A204.1 (cell line): ENCODE data around the gene ZNF438.

Experiments
- FAIRE-seq: peaks from 2 replicates; lab custom pipeline; 2012; peaks lifted over from hg19 to GRCh38; lab: Jason Lieb, UNC

The ZNF438 gene

DNA sequence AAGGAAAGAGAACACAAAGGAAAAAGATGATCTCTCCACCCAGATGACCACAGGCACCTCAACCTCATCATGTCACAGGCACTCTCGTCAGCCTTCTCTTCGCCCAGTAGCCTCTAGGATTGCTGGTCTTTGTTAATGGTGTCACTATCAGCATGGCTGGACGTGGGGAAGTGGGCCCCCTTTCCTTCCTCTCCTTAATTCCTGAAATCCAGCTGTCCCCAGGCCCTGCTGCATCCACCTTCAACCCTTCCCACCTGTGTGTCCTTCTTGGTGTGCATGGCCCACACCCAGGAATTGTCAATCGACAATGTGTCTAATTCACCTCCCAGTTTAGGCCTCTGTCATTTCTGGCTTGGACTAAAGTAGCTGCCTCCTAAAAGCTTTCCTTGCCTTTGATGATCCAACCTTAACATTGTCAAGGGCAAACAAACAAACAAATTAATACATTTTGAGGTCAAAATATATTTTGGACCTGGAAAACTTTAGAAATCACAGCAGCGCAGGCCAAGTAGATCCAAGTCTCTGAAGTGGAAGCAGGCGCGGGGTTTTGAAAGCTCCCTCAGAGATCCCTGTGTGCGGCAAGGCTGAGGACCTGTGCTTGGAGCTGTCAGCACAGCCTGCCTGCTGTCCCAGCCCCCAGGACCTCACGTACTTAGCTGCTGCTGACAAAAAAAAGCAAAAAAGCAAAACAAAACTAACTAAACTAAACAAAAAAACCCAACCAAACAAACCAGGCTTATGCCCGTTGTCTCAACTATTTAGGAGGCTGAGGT, 208.8 kb downstream of the ZNF438 start:
- no peak for FAIRE-seq

DNA sequence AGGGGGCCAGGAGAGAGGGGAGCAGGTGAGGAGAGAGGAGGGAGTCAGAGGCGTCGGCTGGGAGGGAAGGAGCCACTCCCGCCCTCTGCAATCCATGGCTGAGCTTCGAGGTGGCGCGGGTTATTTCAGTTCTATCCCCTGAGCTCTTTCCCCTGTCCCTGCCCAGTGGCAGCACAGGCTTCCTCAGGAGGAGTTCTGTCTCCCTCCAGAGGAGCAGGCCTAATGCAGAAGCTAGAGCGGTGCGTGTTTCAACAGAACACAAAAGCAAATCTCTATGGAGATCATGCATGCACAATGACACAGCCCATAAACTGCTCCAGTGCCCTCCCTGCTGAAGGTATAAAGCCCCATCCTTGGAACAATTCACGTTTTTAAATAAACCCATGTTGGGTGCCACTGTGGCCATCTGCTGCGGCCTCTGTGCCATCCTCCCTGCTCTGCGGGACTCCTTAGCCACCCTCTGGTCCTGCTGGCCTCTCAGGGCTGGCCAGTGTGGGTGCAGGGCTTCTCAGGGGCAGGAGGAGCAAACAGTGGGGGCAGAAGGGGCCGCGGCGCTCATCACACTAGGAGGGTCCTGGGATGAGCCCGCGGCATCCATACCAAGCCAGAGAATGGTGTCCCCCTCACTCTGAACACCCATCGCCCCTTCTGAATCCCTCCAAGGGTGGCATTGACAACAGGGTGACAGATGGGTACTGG, 209.5 kb downstream of the ZNF438 start:
- FAIRE-seq, result no peak

DNA sequence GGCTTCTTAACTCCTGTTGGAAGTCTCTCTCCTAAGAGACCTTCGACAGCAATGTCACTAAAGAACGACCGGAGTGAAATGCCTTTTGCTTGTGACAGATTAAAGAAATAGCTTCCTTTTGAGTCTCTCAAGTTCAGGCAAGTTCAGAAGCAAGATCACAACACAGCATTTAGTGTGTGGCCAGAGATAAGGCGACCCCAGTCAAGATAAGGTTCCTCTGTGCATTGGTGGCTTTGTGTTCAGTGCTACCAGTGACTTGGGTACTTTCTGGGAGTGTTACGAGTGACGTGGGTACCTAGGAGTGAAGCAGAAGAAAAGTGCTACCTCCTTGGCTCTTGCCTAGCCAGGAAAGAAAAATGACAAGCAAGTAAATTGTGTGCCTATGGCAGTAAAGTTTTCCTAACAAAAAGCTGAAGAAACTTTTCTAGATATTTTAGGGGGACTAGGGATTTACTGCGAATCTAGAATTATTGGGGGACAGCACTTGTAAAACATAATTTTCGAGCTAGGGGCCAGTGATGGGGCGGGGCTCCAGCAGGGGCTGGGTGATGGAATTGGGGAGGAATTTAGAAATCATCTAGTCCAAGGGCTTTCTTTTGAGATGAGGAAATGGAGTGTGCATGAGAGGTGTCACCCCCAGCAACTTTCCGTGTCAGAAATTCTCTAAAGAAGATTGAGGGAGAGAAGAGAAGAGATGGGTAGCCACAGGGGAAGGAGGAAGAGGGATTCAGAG, 210.2 kb downstream of the ZNF438 start:
- FAIRE-seq, result no peak

- no peak for FAIRE-seq
Measured at GRCh38 chr10:30820261-30820991, 211.2 kb downstream of the ZNF438 start.

DNA sequence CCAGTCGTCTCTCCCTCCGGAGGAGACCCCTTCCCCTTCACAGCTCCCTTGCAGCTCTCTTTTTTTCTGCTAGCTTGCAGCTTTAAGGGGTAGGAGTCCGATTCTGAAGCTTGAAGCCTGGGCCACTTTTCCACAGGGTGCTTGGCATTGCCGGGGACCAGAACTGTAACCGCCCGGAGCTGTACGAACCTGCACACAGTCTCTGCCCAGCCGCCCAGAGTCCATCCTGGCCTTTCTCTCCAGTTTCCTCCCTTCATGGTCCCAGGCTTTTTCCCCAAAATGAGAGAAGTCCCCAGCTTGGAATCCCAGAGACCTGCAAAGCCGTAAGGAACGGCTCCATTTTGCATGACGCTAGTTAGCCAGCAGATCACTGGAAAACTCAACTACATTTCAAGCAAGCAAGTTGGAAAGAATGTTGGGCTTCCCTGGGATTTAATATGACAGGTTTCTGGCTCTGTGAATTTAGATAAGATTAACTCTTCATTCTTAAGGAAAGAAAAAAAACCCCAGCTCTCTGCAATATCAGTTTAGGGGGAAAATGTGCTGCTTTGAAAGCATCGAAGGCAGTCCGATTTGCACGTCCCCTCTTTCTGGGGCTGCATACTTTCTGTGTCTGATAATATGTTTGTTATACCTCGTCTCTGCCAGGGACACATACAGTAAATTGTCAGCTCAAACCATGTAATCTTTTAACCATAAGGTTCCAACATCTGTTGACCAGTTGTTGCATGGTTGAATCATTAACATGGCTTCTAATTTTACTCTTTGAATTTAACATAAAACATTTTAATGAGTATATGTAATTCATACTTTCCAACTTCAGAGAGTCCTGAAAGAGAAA, 212.1 kb downstream of the ZNF438 start:
- no peak for FAIRE-seq

DNA sequence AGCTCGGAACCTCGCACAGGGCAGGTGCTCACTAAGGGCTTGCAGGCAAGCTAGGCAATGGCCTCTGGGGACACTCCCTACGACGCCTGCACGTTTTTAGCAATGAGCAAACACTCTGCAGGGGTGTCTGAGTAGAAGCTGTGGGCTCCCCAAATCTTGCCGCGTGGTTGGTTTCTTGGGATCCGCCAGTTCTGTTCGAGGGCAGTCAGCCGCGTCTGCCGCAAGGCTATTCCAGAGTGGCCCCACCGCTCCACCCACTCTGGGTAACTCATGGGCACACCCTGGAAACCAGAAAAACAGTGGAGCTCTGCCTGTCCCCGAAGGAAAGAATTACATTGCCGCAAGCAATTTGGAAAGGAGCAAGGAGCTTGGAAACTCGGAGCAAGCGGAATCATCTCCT, 212.8 kb downstream of the ZNF438 start:
- no peak for FAIRE-seq

GRCh38 chr10:30818010-30818660, 213.5 kb downstream of the ZNF438 start:
- no peak for FAIRE-seq

GRCh38 chr10:30817541-30817940, 214.1 kb downstream of the ZNF438 start:
- FAIRE-seq, result no peak

GRCh38 chr10:30816820-30817171, 214.9 kb downstream of the ZNF438 start:
- no peak for FAIRE-seq

DNA sequence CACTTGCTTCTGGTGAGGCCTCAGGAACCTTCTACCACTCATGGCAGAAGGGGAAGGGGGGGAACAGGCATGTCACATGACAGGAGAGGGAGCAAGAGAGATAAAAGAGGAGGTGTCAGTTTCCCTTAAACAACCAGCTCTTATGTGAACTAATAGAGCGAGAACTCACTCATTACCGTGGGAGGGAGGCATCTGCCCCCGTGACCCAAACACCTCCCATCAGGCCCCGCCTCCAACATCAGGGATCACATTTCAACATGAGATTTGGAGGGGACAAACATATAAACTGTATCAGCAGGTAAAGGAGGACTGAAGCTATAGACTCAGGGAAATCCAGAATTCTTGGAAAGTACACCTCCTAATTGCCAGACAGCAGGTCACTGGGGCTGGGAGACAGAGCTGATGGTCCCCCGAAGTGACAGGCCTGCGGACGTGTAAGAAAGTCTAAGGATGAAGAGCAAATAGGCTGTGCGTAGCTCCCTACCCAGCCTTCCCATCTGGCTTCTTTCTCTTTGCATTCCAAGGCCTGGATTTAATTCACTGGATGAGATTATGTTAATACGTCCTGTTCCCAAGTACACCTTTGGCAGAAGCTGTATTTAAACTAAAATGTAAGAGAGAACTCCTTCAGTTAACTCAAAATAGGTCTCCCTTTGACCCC, 215.4 kb downstream of the ZNF438 start:
- FAIRE-seq, result no peak

GRCh38 chr10:30813872-30814481, 217.7 kb downstream of the ZNF438 start:
- FAIRE-seq, result no peak

DNA sequence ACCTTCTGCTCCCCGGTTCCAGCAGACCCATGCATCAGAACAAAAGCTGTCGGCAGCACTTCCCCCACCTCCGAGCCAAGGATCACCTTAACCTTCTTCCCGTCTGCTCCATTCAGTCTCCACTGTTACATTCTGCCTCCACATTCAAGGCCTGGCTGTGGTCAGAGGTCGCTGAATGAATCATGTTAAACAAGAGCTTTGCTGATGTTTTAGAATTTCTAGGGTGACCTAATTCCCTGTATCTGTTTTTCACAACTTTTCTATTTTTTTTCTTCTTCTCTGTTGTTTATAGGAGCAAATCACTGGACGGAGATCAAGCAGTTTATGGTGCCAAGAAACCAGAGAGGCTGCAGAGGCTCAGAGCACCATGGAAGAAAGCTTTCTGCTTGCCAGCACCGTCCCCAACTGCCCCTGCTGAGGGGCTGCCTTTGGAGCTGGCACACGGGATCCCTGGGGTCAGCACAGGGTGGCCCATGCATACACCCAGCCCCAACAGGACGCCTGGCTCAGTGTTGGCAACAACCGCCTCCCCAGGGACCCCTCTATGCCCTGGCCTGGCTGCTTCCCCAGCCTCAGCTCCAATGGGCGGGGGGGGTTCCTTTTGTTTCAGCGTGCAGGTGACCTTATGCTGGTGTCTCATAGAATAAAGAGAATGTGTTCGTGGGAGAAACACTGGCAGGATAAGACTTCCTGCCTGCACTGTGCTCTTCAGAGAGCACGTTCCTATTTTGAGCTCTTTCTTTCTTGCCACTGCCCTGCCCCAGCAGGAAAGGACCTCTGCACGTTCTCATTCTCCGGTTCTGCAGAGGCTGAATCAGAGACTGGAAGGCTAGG, 219.4 kb downstream of the ZNF438 start:
- FAIRE-seq, result no peak

DNA sequence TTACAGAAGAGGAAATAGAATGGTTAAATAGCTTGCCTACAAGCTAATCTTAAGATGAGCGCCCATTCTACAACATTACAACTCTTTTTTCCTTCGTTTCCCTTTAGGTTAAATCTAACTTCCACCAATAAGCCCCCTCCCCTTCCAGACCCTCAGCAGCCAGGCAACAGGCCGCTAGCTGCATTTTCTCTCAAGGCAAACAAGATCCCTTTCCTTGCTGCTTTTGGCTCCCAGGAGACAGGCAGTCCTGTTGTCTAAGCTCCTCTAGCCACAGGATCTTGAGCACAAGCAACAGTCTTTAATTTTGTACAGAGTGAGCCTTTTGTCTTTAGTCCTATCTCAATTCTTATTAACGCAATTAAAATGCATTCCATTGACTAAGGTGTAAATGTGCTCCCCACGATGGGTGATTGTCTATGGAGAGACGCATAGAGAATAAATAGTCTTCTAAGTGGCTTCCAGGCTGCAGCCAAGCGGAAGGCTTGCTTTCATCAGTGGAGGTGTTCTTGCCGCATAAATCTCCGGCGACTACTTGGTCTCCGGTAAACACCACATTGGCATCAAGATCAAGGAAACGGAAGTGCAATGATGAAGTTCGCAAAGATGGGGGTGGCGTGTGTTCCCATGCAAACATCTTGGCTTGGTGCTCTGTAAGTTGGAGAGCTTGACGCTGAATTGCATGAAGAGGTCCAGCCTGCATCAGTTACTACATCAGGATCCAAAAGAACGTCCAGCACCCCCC, 220.2 kb downstream of the ZNF438 start:
- no peak for FAIRE-seq

GRCh38 chr10:30810416-30810815, 221.2 kb downstream of the ZNF438 start:
- no peak for FAIRE-seq

DNA sequence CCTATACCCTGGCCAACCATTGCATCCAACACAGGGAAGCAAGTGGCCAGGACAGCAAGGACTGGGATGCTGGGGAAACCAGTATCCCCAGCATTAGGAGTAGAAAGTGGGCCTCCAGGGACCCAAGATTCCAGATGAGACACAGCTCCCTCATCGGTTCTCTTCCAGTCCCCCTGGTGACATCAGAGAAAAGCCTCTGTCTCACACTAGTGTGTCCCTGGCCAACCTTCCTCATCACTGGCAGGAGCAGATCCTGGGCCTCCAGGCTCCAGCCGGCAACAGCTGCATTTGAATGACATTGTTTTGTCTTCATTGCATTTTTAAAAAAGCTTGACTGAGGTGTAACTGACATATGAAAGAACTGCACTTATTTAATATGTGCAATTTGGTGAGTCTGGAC, 224.8 kb downstream of the ZNF438 start:
- FAIRE-seq, result no peak

DNA sequence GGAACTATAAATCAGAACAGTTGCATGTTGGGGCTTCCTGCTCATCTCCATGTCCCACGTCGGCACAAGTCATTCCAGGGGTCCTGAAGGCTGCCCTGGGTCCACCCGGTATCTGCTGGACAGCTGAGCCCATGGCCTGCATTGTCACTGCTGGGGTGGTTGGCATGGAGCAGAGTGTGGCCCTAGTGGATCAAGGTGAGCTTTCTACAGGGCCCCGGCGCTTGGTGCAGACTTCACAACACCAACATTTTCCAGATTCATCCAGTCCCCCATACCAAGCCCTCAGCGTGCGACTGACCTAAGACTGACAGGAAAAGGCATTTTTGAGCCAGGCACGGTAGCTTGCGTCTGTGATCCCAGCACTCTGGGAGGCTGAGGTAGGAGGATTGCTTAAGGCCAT, 226.6 kb downstream of the ZNF438 start:
- no peak for FAIRE-seq

GRCh38 chr10:30804478-30805055, 227.1 kb downstream of the ZNF438 start:
- FAIRE-seq, result no peak

DNA sequence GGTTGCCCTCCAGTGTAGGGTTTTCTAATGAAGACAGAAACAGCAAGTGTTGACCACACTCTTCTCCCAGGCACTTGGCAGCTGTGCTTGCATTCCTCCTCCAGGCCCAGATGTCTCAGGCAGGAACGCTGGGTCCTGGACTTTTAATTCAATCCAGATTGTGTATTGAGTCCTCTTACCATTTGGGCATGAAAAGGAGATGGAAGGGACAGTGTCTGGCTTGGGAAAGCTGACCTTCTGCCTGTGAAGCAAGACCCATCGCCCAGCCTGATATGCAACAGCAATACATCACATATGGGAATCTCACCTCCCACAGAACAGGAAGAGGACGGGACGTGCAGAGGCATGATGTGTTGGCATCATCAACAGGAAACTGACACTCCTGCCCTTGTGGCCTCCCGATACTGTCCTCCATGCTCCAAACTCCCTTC, 227.8 kb downstream of the ZNF438 start:
- FAIRE-seq, result no peak
